NCI-H2081 treated with DMSO at 0.1 percent for 48 hours (cell line): Measurements from ENCODE around the gene KCNS1.
"Not testable (repeated sequence)": the region's sequence is repeated elsewhere in the genome, so short reads cannot be mapped to it uniquely, and the experiment has no call there.

Source experiments
- DNase-seq: peaks from one replicate; lab custom pipeline; 2025; lab: John Stamatoyannopoulos, UW

The KCNS1 gene, protein sequence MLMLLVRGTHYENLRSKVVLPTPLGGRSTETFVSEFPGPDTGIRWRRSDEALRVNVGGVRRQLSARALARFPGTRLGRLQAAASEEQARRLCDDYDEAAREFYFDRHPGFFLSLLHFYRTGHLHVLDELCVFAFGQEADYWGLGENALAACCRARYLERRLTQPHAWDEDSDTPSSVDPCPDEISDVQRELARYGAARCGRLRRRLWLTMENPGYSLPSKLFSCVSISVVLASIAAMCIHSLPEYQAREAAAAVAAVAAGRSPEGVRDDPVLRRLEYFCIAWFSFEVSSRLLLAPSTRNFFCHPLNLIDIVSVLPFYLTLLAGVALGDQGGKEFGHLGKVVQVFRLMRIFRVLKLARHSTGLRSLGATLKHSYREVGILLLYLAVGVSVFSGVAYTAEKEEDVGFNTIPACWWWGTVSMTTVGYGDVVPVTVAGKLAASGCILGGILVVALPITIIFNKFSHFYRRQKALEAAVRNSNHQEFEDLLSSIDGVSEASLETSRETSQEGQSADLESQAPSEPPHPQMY

DNA sequence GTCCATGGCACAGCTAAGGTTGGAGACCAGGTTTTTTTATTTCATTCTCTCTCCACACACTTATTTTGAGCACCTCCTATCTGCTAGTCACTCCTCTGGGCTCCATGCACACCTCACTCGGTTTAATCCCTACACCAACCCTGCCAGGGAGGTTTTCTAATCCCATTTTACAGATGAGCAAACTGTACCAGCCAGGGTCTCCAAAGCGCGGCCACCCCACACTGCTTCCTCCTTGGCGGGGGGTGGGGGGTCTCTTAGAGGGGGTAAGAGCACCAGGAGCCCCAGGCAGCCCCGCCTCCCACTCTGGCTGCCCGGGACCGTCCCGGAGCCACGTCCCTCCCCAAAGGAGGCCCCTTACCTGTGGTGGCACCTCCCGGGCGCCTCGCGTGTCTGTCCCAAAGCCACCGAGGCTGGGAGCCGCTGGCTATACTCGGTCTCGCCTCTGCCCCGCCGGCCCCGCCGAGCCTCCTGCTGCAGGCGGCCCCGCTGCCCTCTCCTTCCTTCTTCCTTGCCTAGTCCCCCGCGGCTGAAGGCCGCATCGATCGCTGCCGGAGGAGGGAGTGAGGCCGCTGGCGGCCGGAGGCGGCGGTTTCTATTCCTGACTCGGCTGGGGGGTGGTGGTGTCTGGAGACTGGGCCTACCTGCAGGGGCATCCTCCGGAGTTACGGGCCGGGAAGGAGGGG is at the start of gene KCNS1:
Gene KCNS1 (minus strand): TSS at position 565 of the 683 bp plus-strand sequence. CDS start 1,891 bp downstream, outside the sequence.
- DNase-seq, result no peak

DNA sequence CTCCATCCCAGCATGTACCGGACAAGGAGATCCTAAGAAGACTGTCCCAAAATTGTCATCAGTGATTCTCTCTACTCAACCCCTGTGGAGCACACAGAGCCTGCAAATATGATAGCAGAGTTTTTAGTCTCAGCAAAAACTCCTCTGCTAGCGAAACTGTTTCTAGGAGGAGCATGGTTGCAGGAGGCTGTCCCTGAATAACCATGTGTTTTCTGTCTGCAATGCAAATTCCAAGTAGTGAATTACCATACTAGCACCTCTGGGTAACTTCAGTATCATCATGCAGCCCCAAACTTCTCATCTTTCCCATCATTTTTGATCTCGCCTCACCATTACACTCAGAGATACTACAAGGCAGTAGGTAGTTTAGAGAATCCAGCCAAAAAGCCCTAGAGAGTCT is 48.1 kb upstream of the KCNS1 start:
- no peak for DNase-seq

GRCh38 chr20:45140836-45141235 is 39.9 kb upstream of the KCNS1 start:
- no peak for DNase-seq

GRCh38 chr20:45139733-45140375 is 38.9 kb upstream of the KCNS1 start:
- not testable (repeated sequence) for DNase-seq

- DNase-seq, result no peak
These were observed 37.8 kb upstream of the KCNS1 start for GRCh38 chr20:45138561-45139300.

DNA sequence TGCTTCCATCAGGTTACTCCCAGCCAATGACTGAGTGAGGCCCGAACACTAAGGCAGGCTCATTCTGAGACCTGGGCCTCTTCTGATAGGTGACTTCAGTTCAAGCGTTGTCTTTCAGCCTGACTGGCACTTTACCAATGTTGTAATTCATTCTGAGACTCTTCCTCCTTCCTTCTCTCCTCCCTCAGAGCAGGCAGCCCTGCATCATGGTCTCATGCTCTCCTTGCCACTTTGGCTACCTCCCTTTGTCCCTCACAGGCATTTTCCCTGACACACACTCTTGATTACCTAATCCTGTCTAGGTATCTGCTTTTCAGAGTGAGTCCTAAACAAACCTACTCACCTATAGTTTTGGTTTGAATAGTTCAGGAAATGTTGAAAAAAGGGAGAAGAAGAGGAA is 36.0 kb upstream of the KCNS1 start:
- DNase-seq, result no peak

DNA sequence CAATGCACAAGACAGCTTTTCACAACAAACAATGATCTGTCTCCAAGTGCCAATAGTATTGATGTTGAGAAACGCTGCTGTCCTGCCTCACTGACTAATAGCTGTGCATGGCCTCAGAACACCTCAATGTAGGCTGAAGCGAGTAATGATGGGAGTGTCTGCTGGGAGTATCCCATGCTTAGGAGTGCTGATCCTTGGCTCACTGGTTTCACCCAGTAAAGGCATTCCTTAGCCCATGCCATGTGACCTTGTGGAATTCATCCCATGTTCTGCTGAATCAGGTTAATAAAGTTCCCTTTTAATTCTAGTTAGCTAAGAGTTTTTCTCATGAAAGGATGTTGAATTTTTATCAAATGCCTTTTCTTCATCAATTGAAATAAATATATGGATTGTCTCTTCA is 27.2 kb upstream of the KCNS1 start:
- no peak for DNase-seq

DNA sequence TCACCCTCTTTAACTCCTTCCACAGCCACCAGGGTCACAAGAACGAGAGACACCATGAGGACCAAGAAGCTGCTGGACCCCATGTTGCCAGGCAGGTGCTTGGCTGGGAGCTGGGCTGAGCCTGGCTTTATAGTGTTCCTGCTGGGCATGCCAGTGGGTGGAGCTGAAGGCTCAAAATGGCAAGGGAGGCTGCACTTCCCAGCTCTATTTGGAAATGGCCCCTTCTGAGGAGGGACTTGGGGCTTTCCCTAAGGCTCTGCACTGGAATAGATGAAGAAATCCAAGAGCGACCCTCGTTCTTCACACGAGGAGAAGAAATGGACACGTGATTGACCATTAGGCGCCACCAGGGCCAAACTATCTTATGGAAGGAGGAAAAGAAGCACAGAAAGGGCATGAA is 23.4 kb upstream of the KCNS1 start, which contains the start of gene WFDC12:
Gene WFDC12 (minus strand): TSS at position 101 of the 400 bp plus-strand sequence. CDS start 18 bp downstream, at position 83.
- DNase-seq, result no peak

DNA sequence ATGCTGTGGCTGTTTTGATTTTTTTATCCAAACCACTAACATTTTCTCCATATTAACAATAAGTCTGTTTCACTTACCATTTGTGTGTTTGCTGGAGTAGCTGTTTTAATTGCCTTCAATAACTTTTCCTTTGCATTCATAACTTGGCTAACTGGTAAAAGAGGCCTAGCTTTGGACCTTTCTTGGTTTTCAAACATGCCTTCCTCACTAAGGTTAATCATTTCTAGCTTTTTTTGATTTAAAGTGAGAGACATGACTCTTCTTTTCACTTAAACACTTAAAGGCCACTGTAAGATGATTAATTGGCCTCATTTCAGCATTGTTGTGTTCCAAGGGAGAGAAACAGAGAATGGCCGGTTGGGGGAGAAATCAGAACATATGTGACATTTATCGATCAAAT is 20.5 kb upstream of the KCNS1 start:
- DNase-seq, result no peak

- no peak for DNase-seq
These were observed 18.8 kb upstream of the KCNS1 start for GRCh38 chr20:45119556-45120266.

DNA sequence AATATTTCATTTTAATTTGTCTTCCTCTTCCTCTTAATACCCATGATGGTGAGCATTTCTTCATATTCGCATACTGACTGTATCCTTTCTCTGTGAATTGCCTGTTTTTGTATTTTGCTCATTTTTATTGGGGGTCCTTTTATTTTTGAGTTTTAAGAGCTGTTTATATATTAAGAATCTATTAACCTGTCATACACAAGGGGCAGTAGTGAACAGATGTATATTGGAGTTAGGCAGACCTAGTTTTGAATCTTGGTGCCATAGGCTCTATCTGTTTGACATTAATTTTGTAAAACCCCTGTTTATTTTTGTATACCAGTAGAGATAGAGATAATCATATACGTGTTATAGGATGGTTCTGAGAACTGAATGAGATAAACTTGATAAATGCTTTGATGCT is 17.1 kb upstream of the KCNS1 start:
- no peak for DNase-seq

DNA sequence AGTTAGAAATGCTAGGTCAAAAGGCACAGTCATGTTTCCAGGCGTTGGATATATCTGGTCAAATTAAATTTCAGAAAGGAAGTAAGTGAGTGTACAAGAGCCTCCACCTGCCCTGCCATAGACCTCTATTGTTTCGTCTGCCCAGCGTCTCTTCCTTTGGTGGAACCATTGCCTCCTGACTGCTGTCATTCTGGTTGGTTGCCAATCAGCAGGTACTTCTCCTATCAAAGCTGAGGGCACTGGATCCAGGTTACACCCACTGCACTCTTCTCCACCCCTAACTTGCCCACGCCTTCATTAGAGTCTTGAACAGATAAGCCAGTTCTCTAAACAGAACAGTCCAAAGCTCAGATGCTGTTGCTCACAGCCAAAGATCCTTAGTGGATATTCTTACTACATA is 16.7 kb upstream of the KCNS1 start:
- no peak for DNase-seq

- no peak for DNase-seq
These were observed 14.9 kb upstream of the KCNS1 start for GRCh38 chr20:45115829-45116228.

DNA sequence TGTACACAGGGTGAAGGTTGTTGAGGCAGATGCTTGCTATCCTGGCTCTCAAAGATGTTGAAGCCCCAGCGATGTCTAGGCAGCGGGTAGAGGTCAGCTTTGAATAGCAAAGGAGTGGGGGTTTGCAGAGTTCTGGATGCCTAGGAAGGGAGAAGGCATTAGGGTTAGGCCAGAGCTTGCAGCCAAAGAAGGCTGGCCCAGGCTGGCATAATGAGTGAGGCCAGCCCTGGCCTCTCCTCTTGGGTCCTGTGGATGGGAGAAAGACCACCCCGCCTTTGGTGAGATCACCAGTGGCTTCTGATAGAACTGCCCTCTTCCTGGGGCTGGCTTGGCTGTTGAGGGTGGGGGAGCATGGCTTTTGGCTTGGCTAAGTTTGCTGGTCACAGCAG is 14.5 kb upstream of the KCNS1 start:
- DNase-seq, result no peak

- no peak for DNase-seq
These were observed 13.8 kb upstream of the KCNS1 start, which contains the start of gene WFDC5 for GRCh38 chr20:45114465-45115385. TSS of gene WFDC5 (minus strand) at chr20:45115174. CDS start at chr20:45115083, 91 bp downstream.

DNA sequence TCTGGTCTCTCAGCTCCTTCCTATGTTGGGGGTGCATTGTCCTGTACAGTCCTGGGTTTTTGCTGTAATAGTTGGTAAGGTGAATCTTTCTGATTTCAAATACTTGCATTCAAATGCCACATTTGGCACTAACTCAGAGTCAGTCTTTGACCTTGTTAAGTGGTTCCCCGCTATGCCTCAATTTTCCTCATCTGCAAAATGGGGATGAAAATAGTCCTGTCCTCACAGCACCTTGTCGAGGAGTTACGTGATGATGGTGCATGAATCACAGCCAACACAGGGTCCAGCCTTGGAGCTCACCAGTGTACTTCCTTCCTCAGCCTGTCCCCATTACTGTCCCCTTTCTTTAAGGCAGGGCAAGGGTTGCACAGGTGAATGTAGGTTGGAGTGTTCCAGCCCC is 12.9 kb upstream of the KCNS1 start:
- no peak for DNase-seq

DNA sequence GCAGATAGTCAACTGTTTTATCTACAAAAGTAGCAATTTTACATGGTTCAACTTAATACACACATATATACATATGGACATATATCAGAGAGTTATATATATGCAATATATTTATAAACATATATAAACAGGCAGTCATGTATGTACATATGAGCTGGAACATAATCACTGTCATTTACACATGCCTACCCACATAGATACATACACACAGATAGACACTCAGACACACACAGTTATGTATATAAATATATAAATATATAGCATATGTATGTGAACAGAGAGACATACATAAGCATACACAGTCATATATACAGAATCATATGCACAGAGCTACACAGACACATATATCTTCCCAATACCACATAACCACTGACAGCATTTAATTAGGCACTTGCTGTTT is 11.8 kb upstream of the KCNS1 start:
- DNase-seq, result no peak

DNA sequence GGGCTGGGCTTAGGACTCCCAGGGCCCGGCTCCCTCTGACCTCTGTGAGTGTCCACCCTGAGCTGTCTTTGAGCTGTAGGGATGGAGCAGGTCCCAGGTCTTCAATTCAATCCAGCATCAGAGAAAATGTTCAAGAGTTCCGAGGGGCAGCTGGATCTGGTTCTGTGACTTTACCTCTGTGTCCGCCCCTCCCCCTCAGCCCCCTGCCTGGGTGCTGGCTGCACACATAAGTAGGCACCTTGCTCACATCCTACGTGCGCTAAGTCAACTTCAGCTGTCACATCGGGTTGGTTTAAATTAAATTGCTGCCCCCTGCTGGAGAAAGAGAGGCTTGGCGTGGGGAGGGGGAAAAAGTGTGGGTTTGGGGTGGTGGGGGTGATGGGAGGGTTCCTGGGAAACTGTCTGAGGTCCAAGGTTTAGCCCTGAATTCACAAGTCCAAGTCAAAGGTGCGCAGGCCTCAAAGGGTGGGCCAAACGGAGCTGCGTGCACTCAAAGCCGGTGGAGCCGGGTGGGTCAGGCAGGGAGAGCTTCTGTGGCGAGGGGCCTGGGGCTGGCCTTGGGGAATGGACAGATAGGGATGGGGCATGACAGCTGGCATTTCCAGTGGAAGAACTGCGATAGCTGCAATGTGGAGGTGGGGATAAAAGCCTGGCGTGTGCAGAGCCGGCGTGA is 11.0 kb upstream of the KCNS1 start:
- no peak for DNase-seq

DNA sequence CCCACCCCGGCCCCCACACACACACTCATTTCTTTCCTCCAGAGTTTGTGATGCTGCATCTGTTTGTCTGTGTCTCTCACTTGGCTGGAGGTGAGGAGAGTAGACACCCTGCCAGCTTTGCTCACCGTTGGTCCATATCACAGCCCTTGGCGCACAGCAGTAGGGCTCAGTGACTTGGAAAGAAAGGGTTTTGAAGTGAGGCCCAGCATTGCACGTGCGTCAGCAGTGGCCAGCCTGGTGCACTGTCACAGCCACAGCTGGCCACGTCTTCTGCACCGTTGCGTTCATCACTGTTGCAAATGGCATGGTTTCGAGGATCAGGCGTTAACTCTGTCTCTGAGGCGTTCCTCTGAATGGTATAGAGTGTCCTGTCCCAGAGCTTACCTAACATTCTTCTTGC is 10.4 kb upstream of the KCNS1 start:
- no peak for DNase-seq

DNA sequence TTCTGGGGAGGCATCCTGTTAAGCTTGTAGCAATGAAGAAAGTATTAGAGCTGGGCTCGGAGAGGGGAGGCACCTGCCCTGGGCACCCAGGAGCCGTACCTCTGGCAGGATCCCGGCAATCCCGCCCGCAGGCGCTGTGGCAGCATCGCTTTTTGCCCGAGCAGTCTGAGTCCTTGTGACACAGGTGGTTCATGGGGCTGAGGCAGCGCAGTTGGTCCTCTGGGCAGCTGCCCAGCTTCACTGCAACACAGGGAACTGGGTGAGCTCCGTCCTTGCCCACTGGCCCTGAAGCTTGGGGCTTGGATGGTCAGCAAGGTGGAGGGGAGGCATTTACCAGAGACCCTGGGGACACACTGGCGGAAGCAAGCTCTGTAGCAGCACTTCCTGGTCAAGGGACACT is 9.4 kb upstream of the KCNS1 start:
- no peak for DNase-seq
